ENCODE results near the gene EGFL7.
"Not testable (repeated sequence)": the region's sequence is repeated elsewhere in the genome, so short reads cannot be mapped to it uniquely, and the experiment has no call there.

The EGFL7 gene

DNA sequence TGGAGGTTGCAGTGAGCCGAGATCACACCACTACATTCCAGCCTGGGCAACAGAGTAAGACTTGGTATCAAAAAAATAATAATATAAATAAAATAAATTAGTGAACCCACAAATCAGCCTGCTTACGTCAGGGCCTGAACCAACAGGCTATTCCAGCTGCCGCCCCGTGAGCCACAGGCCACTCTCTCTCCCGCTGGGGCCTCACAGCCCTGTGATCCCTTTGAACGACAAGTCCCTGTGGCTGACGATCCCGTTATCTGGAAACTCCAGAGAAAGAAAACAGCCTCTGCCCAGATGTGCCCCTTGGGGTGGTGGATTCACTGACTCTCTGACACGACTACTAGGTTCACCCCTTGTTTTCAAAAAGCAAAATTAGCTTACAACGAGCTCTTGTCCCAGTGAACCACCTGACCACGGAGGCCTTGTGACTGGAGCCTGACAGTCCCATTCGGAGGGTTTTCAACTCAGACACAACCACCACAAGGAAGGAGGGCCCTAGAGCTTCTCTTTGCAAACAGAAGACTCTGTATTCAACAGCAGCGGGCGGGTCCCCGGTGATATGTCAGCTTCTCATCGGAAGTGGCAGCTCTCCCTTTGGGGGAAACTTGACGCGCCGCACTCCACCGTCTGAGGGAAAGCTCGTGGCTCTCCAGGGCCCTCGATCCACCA lies 45.3 kb downstream of the EGFL7 start:
- no peak overlapping the region for H3K27ac Mint-ChIP-seq
- H3K9me3 Mint-ChIP-seq = no peaks in the 10 kb centered on the region
- TF ChIP-seq, protein P1, sequence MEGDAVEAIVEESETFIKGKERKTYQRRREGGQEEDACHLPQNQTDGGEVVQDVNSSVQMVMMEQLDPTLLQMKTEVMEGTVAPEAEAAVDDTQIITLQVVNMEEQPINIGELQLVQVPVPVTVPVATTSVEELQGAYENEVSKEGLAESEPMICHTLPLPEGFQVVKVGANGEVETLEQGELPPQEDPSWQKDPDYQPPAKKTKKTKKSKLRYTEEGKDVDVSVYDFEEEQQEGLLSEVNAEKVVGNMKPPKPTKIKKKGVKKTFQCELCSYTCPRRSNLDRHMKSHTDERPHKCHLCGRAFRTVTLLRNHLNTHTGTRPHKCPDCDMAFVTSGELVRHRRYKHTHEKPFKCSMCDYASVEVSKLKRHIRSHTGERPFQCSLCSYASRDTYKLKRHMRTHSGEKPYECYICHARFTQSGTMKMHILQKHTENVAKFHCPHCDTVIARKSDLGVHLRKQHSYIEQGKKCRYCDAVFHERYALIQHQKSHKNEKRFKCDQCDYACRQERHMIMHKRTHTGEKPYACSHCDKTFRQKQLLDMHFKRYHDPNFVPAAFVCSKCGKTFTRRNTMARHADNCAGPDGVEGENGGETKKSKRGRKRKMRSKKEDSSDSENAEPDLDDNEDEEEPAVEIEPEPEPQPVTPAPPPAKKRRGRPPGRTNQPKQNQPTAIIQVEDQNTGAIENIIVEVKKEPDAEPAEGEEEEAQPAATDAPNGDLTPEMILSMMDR (IDR thresholded peaks at IDR 0.05; ENCODE audit: unreplicated experiment in 3 of 3) = no peak
- no peaks in the 10 kb centered on the region for H3K36me3 Mint-ChIP-seq (ENCODE audit: low read depth)
- H3K4me3 Mint-ChIP-seq = no peak overlapping the region
- H3K27me3 Mint-ChIP-seq (ENCODE audit: low read depth) = peaks cover 16% of the 10 kb centered on the region
- no peaks in the 10 kb centered on the region for H3K4me1 Mint-ChIP-seq

DNA sequence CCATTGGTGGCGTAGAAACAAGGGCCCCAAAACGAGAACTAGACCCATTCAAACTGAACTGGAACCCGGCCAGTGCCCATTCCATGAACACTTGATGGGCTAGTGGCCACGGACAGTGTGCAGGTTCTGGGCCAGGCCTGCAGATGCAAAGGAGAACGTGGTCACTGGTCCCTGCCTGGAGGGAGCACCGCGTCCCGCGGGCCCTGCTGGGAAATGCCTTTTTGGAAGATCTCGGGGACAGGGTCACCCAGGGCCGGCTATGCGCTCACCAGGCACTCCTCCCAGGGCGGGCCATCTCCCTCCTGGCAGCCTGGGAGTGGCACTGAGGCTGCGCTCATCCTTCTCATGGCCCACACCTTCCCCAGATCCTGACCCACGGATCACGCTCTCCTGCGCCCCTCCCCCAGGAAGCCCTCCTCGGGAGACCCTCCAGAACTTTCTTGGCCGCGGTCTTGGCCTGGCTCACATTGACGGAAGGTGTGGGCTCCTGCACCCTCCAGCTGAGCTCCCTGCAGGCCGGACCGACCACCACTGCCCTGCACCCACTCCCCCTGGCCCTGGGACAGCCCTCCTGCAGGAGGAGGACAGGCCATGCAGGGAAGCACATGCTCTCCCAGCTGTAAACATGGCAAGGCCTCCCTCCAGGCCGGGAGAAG lies 46.9 kb downstream of the EGFL7 start:
- Mint-ChIP-seq H3K4me3 (no peak overlapping the region), H3K27ac (no peak overlapping the region), H3K9me3 (no peaks in the 10 kb centered on the region), H3K27me3 (ENCODE audit: low read depth) (peaks cover 16% of the 10 kb centered on the region), H3K4me1 (no peaks in the 10 kb centered on the region), H3K36me3 (ENCODE audit: low read depth) (no peaks in the 10 kb centered on the region)
- TF ChIP-seq, protein P1 (IDR thresholded peaks at IDR 0.05; ENCODE audit: unreplicated experiment in 3 of 3) = no peak

DNA sequence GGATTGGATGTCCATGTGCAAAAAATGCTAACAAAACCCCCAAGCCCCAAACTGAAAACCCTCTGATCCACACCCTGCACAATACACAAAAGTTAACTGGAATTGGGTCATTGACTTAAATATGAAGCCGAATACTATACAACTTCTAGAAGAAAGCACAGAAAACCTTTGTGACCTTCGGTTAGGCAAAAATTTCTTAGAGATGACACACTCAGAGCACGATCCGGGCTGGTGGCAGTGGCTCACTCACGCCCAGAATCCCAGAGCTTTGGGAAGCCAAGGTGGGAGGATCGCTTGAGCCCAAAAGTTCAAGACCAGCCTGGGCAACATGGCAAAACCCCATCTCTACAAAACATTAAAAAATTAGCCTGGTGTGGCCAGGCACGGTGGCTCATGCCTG lies 47.8 kb downstream of the EGFL7 start:
- H3K27me3 Mint-ChIP-seq (ENCODE audit: low read depth) = peaks cover 11% of the 10 kb centered on the region
- H3K9me3 Mint-ChIP-seq = no peaks in the 10 kb centered on the region
- peak overlapping the region; percentile 81 to 88 (median 87) for H3K4me3 Mint-ChIP-seq
- no peaks in the 10 kb centered on the region for H3K36me3 Mint-ChIP-seq (ENCODE audit: low read depth)
- H3K4me1 Mint-ChIP-seq = peaks cover 1% of the 10 kb centered on the region
- no peak overlapping the region for H3K27ac Mint-ChIP-seq
- TF ChIP-seq, protein P1 (IDR thresholded peaks at IDR 0.05; ENCODE audit: unreplicated experiment in 3 of 3) = no peak

DNA sequence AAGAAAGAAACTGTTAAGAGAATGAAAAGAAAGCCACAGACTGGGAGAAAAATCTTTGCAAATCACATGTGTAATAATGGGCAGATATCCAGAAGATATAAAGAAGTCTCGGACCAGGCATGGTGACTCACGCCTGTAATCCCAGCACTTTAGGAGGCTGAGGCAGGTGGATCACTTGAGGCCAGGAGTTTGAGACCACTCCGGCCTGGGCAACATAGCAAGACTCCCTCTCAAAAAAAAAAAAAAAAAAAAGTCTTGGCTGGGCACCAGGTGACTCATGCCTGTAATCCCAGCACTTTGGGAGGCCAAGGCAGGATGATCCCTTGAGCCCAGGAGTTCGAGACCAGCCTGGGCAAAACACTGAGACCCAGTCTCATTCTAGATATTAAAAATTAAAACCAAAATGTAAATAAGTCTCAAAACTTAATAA lies 48.5 kb downstream of the EGFL7 start:
- H3K36me3 Mint-ChIP-seq (ENCODE audit: low read depth); H3K9me3 Mint-ChIP-seq; H3K4me1 Mint-ChIP-seq: not testable (repeated sequence)
- peak overlapping the region; percentile 81 to 88 (median 87) for H3K4me3 Mint-ChIP-seq
- peak overlapping the region in 2 of 3 experiments; percentile 38 to 63 for H3K27ac Mint-ChIP-seq
- peaks cover 11% of the 10 kb centered on the region for H3K27me3 Mint-ChIP-seq (ENCODE audit: low read depth)

DNA sequence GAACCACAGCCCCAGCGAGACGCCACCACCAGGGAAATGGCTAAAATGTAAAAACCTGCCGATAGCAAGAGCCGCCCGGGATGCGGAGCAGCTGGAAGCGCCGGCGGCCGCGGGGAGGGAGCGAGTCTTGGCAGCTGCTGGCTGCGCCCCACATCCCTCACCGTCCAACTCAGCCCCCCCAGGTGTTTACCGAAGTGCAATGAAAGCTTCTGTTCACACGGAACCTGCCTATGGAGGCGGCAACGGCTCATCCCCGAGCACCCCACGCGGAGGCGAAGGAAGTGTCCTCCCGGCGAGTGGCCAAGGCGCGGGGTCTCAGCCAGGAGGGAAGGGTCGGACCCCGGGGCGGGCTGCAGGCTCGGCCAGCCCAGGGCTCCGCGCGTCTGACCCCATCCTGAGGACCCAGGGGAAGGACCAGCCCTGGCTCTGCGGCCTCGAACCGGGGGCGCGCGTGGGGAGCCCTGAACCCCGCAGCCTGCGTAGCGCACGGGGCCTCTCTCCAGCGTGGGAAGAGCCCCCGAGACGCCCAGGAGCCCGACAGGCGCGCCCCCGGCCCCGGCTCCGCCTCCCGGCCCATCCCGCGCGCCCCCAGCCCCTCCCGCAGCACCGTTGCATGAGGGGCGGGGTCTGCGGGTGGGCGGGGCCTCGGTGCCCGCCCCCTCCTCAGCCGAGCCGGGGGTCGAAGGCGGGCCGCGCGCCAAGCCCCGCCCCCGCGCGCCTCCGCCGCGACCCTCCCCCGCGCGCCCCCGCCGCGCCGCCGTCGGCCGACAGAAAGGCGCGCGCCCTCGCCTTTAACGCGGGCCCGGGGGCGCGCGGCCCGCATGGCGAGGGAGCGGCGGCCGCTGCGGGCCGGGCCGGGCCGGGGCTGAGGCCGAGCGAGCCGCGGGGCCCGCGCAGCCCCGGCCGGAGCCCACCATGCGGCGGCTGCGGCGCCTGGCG lies 49.3 kb downstream of the EGFL7 start, which contains the start of gene DIPK1B:
Gene DIPK1B (plus strand): TSS at position 822 of the 939 bp plus-strand sequence. CDS start 94 bp downstream, at position 916.
- H3K9me3 Mint-ChIP-seq = no peaks in the 10 kb centered on the region
- H3K4me1 Mint-ChIP-seq = peaks cover 7% of the 10 kb centered on the region
- peak within 1 kb of the TSS in 2 of 3 experiments; percentile 38 to 63 for H3K27ac Mint-ChIP-seq
- peaks cover 8% of the 10 kb centered on the region for H3K27me3 Mint-ChIP-seq (ENCODE audit: low read depth)
- TF ChIP-seq, protein P1 (IDR thresholded peaks at IDR 0.05; ENCODE audit: unreplicated experiment in 3 of 3) = no peak
- no peaks in the 10 kb centered on the region for H3K36me3 Mint-ChIP-seq (ENCODE audit: low read depth)
- H3K4me3 Mint-ChIP-seq = peak within 1 kb of the TSS; percentile 81 to 88 (median 87)

Data from nephron (organoid).